Esophagus squamous epithelium (tissue), 4 donors: ENCODE results near the gene GPR161.

ENCODE experiments used
- POLR2A ChIP-seq, 4 donors: fragments of 450-650 bp; IDR thresholded peaks; one replicate each; pipeline ENCODE4 v1.6.1; 2017; ENCODE audit warnings: antibody characterized with exemption in 4 of 4, mild to moderate bottlenecking in 4 of 4, moderate library complexity in 3 of 4
- TF ChIP-seq, protein P1 (sequence below), 6 experiments: fragments of 450-650 bp in 4 of 6; fragments of 200-600 bp in 2 of 6; sonication (generic) in 2 of 6; IDR thresholded peaks; one replicate each; pipeline ENCODE4 v1.5.1; 2016 to 2019; ENCODE audit warnings: antibody characterized with exemption in 6 of 6, mild to moderate bottlenecking in 4 of 6, moderate library complexity in 4 of 6

DNA sequence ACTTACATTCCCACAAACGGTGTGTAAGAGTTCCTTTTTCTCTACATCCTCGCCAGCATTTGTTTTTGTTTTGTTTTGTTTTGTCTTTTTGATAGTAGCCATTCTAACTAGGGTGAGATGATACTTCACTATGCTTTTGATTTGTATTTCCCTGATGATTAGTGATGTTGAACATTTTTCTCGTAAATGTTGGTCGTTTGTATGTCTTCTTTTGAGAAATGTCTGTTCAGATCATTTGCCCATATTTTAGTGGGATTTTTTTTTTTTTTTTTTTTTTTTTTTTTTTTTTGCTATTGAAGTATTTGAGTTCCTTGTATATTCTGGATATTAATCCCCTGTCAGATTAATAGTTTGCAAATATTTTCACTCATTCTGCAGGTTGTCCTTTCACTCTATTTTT is 19.2 kb upstream of the GPR161 start:
- no peak for TF ChIP-seq POLR2A (IDR thresholded peaks at IDR 0.05)
- TF ChIP-seq, protein P1, sequence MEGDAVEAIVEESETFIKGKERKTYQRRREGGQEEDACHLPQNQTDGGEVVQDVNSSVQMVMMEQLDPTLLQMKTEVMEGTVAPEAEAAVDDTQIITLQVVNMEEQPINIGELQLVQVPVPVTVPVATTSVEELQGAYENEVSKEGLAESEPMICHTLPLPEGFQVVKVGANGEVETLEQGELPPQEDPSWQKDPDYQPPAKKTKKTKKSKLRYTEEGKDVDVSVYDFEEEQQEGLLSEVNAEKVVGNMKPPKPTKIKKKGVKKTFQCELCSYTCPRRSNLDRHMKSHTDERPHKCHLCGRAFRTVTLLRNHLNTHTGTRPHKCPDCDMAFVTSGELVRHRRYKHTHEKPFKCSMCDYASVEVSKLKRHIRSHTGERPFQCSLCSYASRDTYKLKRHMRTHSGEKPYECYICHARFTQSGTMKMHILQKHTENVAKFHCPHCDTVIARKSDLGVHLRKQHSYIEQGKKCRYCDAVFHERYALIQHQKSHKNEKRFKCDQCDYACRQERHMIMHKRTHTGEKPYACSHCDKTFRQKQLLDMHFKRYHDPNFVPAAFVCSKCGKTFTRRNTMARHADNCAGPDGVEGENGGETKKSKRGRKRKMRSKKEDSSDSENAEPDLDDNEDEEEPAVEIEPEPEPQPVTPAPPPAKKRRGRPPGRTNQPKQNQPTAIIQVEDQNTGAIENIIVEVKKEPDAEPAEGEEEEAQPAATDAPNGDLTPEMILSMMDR (IDR thresholded peaks at IDR 0.05): no peak
